Measurements from ENCODE around the gene KIAA0586.

DNA sequence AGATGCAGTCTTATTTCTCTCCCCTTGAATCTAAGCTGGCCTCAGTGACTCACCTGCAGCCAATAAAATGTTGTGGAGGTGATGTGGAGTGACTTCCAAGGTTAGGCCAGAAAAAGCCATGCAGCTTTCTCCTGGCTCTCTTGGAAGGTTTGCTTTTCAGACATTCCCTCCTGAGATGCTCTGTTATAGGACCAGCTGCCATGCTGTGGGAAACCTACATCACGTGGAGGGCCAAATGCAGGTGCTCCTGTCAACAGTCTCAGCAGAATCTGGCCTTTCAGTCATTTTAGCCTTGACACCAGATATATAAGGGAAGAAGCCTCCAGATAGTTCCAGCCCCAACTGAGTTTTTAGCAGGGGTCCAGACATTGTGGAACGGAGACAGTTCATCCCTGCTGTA lies 172.2 kb downstream of the KIAA0586 start:
- TF ChIP-seq CBX2 (IDR thresholded peaks at IDR 0.05; ENCODE audit: insufficient read depth, low read length, poor library complexity, severe bottlenecking) (no peak), EZH2 (IDR thresholded peaks at IDR 0.05; ENCODE audit: borderline replicate concordance, low read depth, low read length) (no peak), ZSCAN32 (CRISPR knock-in tag; IDR thresholded peaks at IDR 0.05) (no peak), SUPT5H (IDR thresholded peaks at IDR 0.05) (no peak)
- TF ChIP-seq, protein P1, sequence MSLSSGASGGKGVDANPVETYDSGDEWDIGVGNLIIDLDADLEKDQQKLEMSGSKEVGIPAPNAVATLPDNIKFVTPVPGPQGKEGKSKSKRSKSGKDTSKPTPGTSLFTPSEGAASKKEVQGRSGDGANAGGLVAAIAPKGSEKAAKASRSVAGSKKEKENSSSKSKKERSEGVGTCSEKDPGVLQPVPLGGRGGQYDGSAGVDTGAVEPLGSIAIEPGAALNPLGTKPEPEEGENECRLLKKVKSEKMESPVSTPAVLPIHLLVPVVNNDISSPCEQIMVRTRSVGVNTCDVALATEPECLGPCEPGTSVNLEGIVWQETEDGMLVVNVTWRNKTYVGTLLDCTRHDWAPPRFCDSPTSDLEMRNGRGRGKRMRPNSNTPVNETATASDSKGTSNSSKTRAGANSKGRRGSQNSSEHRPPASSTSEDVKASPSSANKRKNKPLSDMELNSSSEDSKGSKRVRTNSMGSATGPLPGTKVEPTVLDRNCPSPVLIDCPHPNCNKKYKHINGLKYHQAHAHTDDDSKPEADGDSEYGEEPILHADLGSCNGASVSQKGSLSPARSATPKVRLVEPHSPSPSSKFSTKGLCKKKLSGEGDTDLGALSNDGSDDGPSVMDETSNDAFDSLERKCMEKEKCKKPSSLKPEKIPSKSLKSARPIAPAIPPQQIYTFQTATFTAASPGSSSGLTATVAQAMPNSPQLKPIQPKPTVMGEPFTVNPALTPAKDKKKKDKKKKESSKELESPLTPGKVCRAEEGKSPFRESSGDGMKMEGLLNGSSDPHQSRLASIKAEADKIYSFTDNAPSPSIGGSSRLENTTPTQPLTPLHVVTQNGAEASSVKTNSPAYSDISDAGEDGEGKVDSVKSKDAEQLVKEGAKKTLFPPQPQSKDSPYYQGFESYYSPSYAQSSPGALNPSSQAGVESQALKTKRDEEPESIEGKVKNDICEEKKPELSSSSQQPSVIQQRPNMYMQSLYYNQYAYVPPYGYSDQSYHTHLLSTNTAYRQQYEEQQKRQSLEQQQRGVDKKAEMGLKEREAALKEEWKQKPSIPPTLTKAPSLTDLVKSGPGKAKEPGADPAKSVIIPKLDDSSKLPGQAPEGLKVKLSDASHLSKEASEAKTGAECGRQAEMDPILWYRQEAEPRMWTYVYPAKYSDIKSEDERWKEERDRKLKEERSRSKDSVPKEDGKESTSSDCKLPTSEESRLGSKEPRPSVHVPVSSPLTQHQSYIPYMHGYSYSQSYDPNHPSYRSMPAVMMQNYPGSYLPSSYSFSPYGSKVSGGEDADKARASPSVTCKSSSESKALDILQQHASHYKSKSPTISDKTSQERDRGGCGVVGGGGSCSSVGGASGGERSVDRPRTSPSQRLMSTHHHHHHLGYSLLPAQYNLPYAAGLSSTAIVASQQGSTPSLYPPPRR (CRISPR knock-in tag; IDR thresholded peaks at IDR 0.05; ENCODE audit: borderline replicate concordance) = no peak
